Effector CD8-positive, alpha-beta T cell (primary cell): ENCODE data around the gene SLC45A3.

Experiments
- DNase-seq: peaks from one replicate; lab custom pipeline; 2025; lab: John Stamatoyannopoulos, UW

The SLC45A3 gene

GRCh38 chr1:205700865-205701401, 20.6 kb upstream of the SLC45A3 start:
- DNase-seq, result no peak

DNA sequence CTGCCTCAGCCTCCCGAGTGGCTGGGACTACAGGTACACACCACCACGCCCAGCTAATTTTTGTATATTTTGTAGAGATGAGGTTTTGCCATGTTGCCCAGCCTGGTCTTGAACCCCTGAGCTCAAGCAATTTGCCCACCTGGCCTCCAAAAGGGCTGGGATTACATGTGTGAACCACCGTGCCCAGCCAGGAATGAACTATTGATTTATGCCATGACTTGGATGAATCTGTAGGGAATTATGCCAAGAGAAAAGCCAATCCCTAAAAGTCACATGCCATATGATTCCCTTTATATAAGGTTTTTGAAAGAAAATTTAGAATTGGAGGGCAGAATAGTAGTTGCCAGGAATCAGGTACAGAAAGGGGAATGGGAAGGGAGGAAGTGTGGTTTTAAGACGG, 19.1 kb upstream of the SLC45A3 start:
- no peak for DNase-seq

- no peak for DNase-seq
Observed at GRCh38 chr1:205698921-205699320, 18.6 kb upstream of the SLC45A3 start.

DNA sequence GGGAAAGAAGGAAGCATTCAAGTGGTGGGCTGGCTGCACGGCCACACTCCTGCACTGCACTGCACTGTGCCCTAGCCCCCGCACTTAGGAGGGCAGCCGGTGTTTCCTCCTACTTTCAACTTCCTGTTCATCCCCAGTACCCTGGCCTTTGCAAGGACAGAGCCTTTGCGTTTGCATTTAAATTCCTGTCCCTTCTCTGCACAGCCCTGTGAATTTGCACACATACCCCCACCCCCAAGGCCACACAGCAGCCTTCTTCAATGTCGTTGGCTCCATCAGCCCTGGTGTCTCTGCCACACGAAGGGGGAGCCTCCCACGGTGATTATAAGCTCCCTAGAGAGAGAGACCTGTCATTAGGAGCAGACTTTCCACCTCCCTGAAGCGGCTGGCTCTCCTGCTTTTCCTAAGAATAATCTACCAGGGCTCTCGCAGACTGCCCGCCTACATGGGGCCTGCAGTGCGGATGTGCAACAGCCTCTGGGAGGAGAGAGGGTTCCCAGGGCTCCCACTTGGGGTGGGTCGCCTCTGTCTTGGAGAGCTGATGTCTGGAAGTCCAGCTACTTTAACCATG, 13.2 kb upstream of the SLC45A3 start:
- DNase-seq, result no peak

- no peak for DNase-seq
Observed at GRCh38 chr1:205692423-205692822, 12.1 kb upstream of the SLC45A3 start.

GRCh38 chr1:205690122-205690756, 9.9 kb upstream of the SLC45A3 start:
- no peak for DNase-seq

DNA sequence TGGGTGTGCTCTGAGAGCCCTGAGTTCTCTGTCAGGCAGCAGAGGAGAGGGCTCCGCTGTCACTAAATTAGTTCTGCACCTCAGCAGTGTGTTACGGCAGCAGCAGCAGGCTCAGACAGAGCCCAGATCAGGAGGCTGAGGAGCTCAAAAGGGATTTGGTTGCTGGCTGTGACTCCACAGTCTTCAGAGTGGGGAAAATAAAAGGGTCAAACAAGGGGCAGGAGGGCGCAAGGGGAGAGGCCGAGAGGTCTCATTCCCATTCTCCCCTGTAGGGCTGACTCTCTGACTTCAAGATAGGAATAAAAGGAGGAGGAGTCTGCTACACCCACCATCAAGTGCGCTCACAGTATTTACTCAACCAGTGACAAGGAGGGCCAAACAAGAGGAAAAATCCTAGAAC, 9.2 kb upstream of the SLC45A3 start:
- no peak for DNase-seq

GRCh38 chr1:205688171-205689080, 8.1 kb upstream of the SLC45A3 start:
- no peak for DNase-seq

GRCh38 chr1:205687242-205687641, 6.9 kb upstream of the SLC45A3 start:
- no peak for DNase-seq

DNA sequence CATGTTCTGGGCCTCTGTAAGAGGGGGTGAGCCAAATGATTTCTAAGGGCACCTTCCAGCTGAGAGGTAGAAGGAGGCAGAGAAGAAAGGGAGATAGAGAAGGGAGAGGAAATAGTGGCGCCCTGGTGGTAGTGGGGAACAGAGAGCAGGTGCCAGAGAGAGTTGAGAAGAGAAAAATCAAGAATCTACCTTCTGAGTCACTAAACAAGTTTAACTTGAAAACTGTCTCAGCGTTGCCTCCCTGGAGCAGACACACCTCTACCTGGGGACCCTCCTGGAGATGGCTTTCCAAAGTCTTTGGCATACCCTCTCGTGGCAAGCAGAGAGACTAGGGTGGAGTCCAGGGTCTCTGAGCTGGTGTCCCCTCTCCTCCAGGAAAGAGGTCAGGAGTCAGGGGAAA, 1.1 kb upstream of the SLC45A3 start:
- DNase-seq, result no peak

DNA sequence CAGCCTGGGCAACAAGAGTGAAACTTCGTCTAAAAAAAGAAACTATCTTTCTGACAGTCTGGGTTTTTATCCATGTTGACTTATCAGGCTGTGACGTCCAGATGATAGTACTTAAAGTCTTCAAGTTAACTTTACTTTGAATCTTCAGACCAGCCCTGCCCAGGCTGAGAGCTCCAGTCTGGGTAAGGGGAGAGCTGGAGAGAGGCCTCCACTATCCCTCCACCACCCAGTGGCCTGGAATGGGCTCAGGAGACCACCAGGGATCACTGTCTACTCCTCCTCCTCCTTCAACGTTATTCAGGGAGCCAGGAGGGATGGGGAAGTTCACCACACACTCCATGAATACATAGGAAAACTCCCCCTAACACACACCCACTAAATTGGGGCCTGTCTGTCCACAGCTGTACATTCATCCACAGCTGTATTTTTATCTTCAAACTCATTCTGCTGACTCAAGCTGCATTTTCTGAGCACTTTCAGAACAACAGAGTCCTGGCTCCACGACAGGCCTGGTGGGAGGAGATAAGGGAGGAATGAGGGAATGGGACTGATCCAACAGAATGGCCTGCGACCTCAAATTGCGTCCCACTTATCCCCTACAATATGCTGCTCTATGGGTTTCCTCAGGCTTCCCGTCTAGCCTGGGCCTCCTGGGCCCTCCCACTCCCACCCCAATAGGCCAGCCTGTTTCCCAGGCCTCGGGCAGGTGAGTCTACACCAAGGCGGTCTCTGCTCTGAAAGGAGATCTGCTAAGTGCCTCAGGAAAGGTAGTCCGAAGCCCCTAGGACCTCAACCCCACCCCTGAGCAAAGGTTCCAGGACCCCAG, 1.8 kb downstream of the SLC45A3 start:
- DNase-seq, result no peak

GRCh38 chr1:205677167-205677566, 3.1 kb downstream of the SLC45A3 start:
- DNase-seq, result no peak

- DNase-seq, result no peak
Observed at GRCh38 chr1:205676597-205676996, 3.7 kb downstream of the SLC45A3 start.

GRCh38 chr1:205676002-205676401, 4.3 kb downstream of the SLC45A3 start:
- DNase-seq, result no peak

DNA sequence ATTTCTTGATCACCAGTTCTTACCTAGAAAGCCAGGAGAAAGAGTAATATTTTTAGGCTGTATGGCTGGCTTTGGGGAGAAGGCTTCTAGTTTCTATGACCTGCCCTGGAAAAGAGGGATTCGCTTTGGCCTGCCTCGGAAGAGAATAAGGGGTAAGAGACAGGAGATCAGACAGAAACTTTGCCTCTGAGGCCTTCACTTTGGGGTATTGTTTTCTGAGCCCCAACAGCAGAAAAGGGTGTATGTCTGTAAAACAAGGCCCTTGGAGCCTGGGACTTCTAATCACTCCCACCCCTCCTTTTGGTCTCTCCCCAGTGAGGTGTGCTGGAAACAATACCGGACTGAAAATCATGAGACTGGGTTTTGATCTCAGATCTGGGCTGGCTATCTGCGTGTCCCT, 5.1 kb downstream of the SLC45A3 start:
- DNase-seq, result no peak

DNA sequence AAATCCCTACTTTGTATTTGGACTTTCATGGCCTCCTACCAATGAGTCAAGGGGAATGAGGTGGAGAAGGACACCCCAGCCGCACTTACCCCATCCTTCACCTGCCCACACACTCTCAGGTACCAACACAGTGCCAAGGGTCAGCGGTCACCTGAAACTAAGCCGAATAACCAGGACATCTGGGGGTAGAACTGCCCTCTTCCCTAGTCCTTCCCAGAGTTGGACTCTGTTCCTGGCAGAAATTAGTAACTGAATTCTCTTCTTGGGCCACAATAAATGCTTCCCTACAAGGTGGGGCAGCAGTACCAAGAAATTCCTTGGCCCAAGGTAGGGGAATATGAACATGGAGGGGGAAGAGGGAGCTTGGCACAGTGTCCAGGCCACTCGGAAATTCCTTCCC, 7.3 kb downstream of the SLC45A3 start:
- no peak for DNase-seq

DNA sequence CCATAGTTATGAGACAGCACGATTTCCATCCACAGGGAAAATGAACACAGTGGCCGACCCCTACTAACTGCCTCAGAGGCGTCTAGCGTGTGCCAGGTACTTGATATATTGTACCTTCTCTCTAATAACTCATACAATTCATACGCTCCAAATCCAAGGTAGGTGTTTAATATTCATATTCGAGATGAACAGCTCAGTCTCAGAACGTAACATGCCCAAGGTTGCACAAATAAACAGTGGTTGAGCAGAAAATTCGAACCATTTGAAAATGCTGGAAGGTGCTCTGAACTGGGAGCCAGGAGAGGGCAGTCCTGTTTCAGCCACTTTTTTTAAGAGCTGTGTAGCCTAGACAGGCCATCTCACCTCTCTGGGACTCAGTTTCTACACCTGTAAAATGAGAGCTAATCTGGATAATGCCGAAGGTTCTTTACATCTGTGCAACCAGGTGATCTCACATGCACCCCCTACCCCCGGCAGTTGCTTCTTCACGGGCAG, 7.9 kb downstream of the SLC45A3 start:
- DNase-seq, result no peak

GRCh38 chr1:205670611-205671430, 9.5 kb downstream of the SLC45A3 start:
- no peak for DNase-seq

- DNase-seq, result no peak
Observed at GRCh38 chr1:205670150-205670446, 10.2 kb downstream of the SLC45A3 start.

DNA sequence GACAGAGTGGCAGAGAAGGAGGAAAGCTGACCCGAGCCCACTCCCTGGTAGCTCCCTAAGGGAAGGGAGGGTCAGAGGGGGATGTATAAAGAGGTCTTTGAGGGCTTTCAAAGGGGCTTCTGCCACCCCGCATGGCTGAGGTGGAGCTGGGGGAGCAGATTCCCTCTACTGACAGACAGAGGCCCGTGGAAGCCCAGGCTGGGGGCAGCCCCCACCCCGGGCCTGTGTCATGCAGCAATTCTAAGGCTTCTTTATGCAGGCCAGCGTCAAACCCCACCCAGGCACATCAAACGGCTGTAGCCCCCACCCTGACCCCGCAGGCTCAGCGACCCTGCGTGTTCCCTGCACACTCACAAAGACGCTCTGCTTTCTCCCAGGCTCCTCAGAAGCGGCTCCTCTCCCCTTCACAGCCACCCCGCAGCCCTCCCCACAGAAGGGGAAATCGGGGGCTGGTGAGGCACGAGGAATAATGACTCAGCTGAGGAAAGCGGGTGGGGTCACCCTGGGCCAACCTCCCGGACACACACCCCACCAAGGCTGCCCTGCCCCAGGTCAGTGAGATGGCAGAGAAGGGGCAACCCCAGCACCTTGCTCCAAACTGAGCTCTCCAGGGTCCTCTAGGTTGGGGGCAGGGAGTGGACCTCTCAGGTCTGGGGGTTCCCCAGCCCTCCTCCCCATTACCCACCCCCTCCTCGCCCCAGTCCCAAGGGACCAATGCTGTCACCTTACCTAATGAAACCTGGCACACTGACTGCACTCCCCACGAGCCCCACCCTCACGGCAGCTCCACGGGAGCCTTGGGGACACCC, 10.8 kb downstream of the SLC45A3 start:
- DNase-seq, result no peak
